ENCODE results near the gene XRCC3.

GRCh38 chr14:103743691-103744090 is 28.4 kb upstream of the XRCC3 start:
- no peak for TF ChIP-seq CTCF (IDR thresholded peaks at IDR 0.05)
- TF ChIP-seq POLR2A (IDR thresholded peaks at IDR 0.05), result no peak
